Osteocyte (in vitro differentiated cells): ENCODE measurements around the gene IGLL1. TPM values are rescaled to one million over a fixed set of nuclear protein-coding genes. Genes with fewer than 3 reads are reported as not detected.

ENCODE experiments used
- DNase-seq: peaks from one replicate; pipeline ENCODE4 v3.0.0; 2021; ENCODE audit warnings: mixed read lengths; ENCODE audit not compliant: unreplicated experiment; ENCODE audit errors: extremely low spot score
- H3K27ac Mint-ChIP-seq: one replicate; pipeline ENCODE4 v1.8.0; 2021; ENCODE audit warnings: mild to moderate bottlenecking, mixed read lengths; ENCODE audit not compliant: unreplicated experiment
- H3K27me3 Mint-ChIP-seq: one replicate; pipeline ENCODE4 v1.8.0; 2021; ENCODE audit warnings: mixed read lengths; ENCODE audit not compliant: unreplicated experiment
- H3K36me3 Mint-ChIP-seq: one replicate; pipeline ENCODE4 v1.8.0; 2021; ENCODE audit warnings: mixed read lengths; ENCODE audit not compliant: unreplicated experiment
- H3K4me1 Mint-ChIP-seq: one replicate; pipeline ENCODE4 v1.8.0; 2021; ENCODE audit warnings: mixed read lengths; ENCODE audit not compliant: unreplicated experiment
- H3K4me3 Mint-ChIP-seq: one replicate; pipeline ENCODE4 v1.8.0; 2021; ENCODE audit warnings: mild to moderate bottlenecking, moderate library complexity, mixed read lengths; ENCODE audit not compliant: unreplicated experiment
- H3K9me3 Mint-ChIP-seq: one replicate; pipeline ENCODE4 v1.8.0; 2021; ENCODE audit warnings: mixed read lengths; ENCODE audit not compliant: unreplicated experiment
- CTCF ChIP-seq: fragments of 200-600 bp; sonication (generic); IDR thresholded peaks from 2 replicates; pipeline ENCODE4 v1.5.0; 2021; ENCODE audit warnings: antibody characterized with exemption, mild to moderate bottlenecking, moderate library complexity
- total RNA-seq: library from RNA; stranded (reverse); gene quantifications from 2 replicates; pipeline ENCODE4 v1.2.1, GENCODE V29; 2021

IGLL1 gene
- total RNA-seq, 1 donor from 2014 or later = not detected

GRCh38 chr22:23525510-23525909 is 54.6 kb downstream of the IGLL1 start:
- H3K4me1 Mint-ChIP-seq = peaks cover 20% of the 10 kb centered on the region
- no peaks in the 10 kb centered on the region for H3K27me3 Mint-ChIP-seq
- no peak overlapping the region for H3K27ac Mint-ChIP-seq
- DNase-seq = no peak
- no peak for TF ChIP-seq CTCF
- H3K9me3 Mint-ChIP-seq = no peaks in the 10 kb centered on the region
- no peaks in the 10 kb centered on the region for H3K36me3 Mint-ChIP-seq
- H3K4me3 Mint-ChIP-seq = no peak overlapping the region

- H3K36me3 Mint-ChIP-seq = no peaks in the 10 kb centered on the region
- no peak for TF ChIP-seq CTCF
- DNase-seq = no peak
- no peak overlapping the region for H3K4me3 Mint-ChIP-seq
- H3K27ac Mint-ChIP-seq = no peak overlapping the region
- peaks cover 28% of the 10 kb centered on the region for H3K4me1 Mint-ChIP-seq
- no peaks in the 10 kb centered on the region for H3K27me3 Mint-ChIP-seq
- no peaks in the 10 kb centered on the region for H3K9me3 Mint-ChIP-seq
Observed at GRCh38 chr22:23524226-23524625, 55.9 kb downstream of the IGLL1 start.

GRCh38 chr22:23523713-23524112 is 56.4 kb downstream of the IGLL1 start:
- TF ChIP-seq CTCF = no peak
- H3K9me3 Mint-ChIP-seq = no peaks in the 10 kb centered on the region
- H3K36me3 Mint-ChIP-seq = no peaks in the 10 kb centered on the region
- no peaks in the 10 kb centered on the region for H3K27me3 Mint-ChIP-seq
- H3K4me3 Mint-ChIP-seq = no peak overlapping the region
- no peak for DNase-seq
- peak overlapping the region; percentile 31 for H3K27ac Mint-ChIP-seq
- peaks cover 28% of the 10 kb centered on the region for H3K4me1 Mint-ChIP-seq

Other genes with a start within 250 kb of the IGLL1 start
- 0.43 TPM in 1 of 2 replicates, not detected in the other for gene DRICH1, start 52.0 kb upstream of the IGLL1 start, total RNA-seq
- not detected in 2 replicates for gene RGL4, start 110.7 kb upstream of the IGLL1 start, total RNA-seq
- gene ZNF70, start 170.8 kb upstream of the IGLL1 start, total RNA-seq = 12.5 TPM in 2 replicates
- gene VPREB3, start 174.1 kb upstream of the IGLL1 start, total RNA-seq = not detected in 2 replicates
- gene C22orf15, start 182.7 kb upstream of the IGLL1 start, total RNA-seq = not detected in 2 replicates
- gene CHCHD10, start 187.7 kb upstream of the IGLL1 start, total RNA-seq = 30.6 and 34.0 TPM in 2 replicates
- 72.5 and 76.5 TPM in 2 replicates for gene MMP11, start 192.6 kb upstream of the IGLL1 start, total RNA-seq
- gene SMARCB1, start 206.7 kb upstream of the IGLL1 start, total RNA-seq = 126 and 127 TPM in 2 replicates